ENCODE results near the gene CD3G.

- no peak for TF ChIP-seq POLR2A (IDR thresholded peaks at IDR 0.05; ENCODE audit: low read depth)
- no peak for TF ChIP-seq CTCF (IDR thresholded peaks at IDR 0.05)
- no peak for TF ChIP-seq POLR2AphosphoS5 (IDR thresholded peaks at IDR 0.05)
Measured at GRCh38 chr11:118339281-118339961, 4.7 kb upstream of the CD3G start.
